Tibial artery (tissue), 4 donors: ENCODE data around the gene THBS3.
A peak's percentile ranks its signal among the peaks of the same experiment; 100 is the strongest.
"Not testable (repeated sequence)": the region's sequence is repeated elsewhere in the genome, so short reads cannot be mapped to it uniquely, and the experiment has no call there.

ENCODE experiments used
- DNase-seq, 2 donors: peaks; one replicate each; pipeline ENCODE4 v3.0.0-alpha.2; 2019
- H3K27ac ChIP-seq, 2 donors: fragments of 200-600 bp; sonication (generic) in 1 of 2; 1 replicate in 1 of 2; 2 replicates in 1 of 2; pipeline ENCODE4 v1.5.1; 2018 to 2019; ENCODE audit warnings: mild to moderate bottlenecking in 1 of 2
- H3K27me3 ChIP-seq, 2 donors: fragments of 200-600 bp; sonication (generic) in 1 of 2; one replicate each; pipeline versions ENCODE4 v1.5.1 to v1.6.0; 2016 to 2019
- H3K36me3 ChIP-seq, 3 donors: fragments of 200-600 bp; sonication (generic) in 2 of 3; one replicate each; pipeline ENCODE4 v1.5.1; 2016 to 2019; ENCODE audit warnings: mild to moderate bottlenecking in 2 of 3
- H3K4me1 ChIP-seq, 4 donors: fragments of 200-600 bp; sonication (generic) in 2 of 4; 1 replicate in 3 of 4; 2 replicates in 1 of 4; pipeline ENCODE4 v1.5.1; 2016 to 2019
- H3K4me3 ChIP-seq, 2 donors: fragments of 200-600 bp; sonication (generic) in 1 of 2; 1 replicate in 1 of 2; 2 replicates in 1 of 2; pipeline ENCODE4 v1.5.1; 2018 to 2019; ENCODE audit warnings: mild to moderate bottlenecking in 2 of 2
- H3K9me3 ChIP-seq, 3 donors: fragments of 200-600 bp; sonication (generic) in 1 of 3; one replicate each; pipeline ENCODE4 v1.5.1; 2016 to 2019
- intact Hi-C: fragments of 100-400 bp; cut with DNase I; formaldehyde crosslinking; loops from one replicate; pipeline ENCODE4 v1.15.0; 2023; ENCODE audit warnings: low total_unique reads
- TF ChIP-seq, protein P1 (sequence below), 2 experiments: fragments of 200-600 bp in 1 of 2; fragments of 450-650 bp in 1 of 2; IDR thresholded peaks; one replicate each; pipeline ENCODE4 v1.5.1; 2017 to 2019; ENCODE audit warnings: antibody characterized with exemption in 2 of 2, mild to moderate bottlenecking in 1 of 2, moderate library complexity in 1 of 2

THBS3 gene

GRCh38 chr1:155170806-155171205 lies 36.9 kb downstream of the THBS3 start:
- no peak overlapping the region for H3K27ac ChIP-seq

GRCh38 chr1:155170101-155170785 lies 37.5 kb downstream of the THBS3 start:
- Histone ChIP-seq H3K36me3 (peaks cover 7 to 26% (median 22%) of the 10 kb centered on the region in 3 donors), H3K4me3 (no peak overlapping the region), H3K27ac (no peak overlapping the region), H3K27me3 (peaks cover 0 to 27% of the 10 kb centered on the region in 2 donors), H3K4me1 (peaks cover 3 to 43% (median 29%) of the 10 kb centered on the region in 4 donors), H3K9me3 (no peaks in the 10 kb centered on the region)
- TF ChIP-seq, protein P1, sequence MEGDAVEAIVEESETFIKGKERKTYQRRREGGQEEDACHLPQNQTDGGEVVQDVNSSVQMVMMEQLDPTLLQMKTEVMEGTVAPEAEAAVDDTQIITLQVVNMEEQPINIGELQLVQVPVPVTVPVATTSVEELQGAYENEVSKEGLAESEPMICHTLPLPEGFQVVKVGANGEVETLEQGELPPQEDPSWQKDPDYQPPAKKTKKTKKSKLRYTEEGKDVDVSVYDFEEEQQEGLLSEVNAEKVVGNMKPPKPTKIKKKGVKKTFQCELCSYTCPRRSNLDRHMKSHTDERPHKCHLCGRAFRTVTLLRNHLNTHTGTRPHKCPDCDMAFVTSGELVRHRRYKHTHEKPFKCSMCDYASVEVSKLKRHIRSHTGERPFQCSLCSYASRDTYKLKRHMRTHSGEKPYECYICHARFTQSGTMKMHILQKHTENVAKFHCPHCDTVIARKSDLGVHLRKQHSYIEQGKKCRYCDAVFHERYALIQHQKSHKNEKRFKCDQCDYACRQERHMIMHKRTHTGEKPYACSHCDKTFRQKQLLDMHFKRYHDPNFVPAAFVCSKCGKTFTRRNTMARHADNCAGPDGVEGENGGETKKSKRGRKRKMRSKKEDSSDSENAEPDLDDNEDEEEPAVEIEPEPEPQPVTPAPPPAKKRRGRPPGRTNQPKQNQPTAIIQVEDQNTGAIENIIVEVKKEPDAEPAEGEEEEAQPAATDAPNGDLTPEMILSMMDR (IDR thresholded peaks at IDR 0.05): no peak
- intact Hi-C loops: no loop called here
- peak in 1 of 2 donors; percentile 7 for DNase-seq

More at GRCh38 chr1:155170806-155171205, 36.9 kb downstream of the THBS3 start:
- peaks cover 3 to 43% (median 29%) of the 10 kb centered on the region in 4 donors for H3K4me1 ChIP-seq
- DNase-seq: no peak
- TF ChIP-seq, protein P1 (IDR thresholded peaks at IDR 0.05): no peak
- peaks cover 0 to 31% of the 10 kb centered on the region in 2 donors for H3K27me3 ChIP-seq
- no peak overlapping the region for H3K4me3 ChIP-seq
- intact Hi-C loops: no loop called here
- H3K9me3 ChIP-seq: no peaks in the 10 kb centered on the region
- H3K36me3 ChIP-seq: peaks cover 7 to 26% (median 22%) of the 10 kb centered on the region in 3 donors

- intact Hi-C loops: no loop called here
- peaks cover 0 to 20% of the 10 kb centered on the region in 2 donors for H3K27me3 ChIP-seq
- H3K9me3 ChIP-seq: no peaks in the 10 kb centered on the region
- peaks cover 7 to 26% (median 22%) of the 10 kb centered on the region in 3 donors for H3K36me3 ChIP-seq
- H3K27ac ChIP-seq: no peak overlapping the region
- no peak for DNase-seq
- no peak overlapping the region for H3K4me3 ChIP-seq
- H3K4me1 ChIP-seq: peaks cover 3 to 38% (median 27%) of the 10 kb centered on the region in 4 donors
- TF ChIP-seq, protein P1 (IDR thresholded peaks at IDR 0.05): no peak
These were observed 38.2 kb downstream of the THBS3 start for GRCh38 chr1:155169541-155169940.

DNA sequence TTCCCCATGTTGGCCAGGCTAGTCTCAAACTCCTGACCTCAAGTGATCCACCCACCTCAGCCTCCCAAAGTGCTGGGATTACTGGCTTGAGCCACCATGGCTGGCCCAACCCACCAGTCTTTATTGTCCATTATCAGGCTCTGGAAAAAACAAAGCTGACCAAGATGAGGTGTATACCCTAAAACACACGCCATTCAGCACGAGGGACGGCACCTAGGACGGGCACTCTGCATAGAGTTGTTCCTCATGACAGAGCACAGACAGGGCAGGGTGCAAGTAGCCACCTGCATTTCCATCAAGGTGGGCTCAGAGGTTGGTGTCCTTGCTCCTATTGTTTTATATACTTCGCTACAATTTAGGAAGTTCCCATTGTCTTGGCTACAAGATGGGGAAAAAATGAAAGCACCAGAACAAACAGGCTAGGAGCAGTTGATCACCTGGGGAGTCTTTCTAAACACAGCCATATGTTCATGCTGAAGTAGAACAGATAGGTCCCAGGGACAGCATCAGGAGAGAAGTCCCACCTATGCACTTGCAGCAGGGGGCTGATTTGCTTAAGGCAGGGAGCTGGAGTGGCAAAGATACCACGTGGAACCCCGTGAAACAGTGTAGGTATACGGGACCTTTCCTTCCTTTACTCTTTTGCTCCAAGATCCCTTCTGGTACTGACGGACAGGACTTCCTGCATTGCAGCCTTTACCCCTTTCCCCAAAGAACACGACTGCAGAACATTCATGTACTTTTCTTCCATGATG lies 39.1 kb downstream of the THBS3 start:
- peaks cover 0 to 13% of the 10 kb centered on the region in 2 donors for H3K27me3 ChIP-seq
- H3K36me3 ChIP-seq: peaks cover 7 to 26% (median 22%) of the 10 kb centered on the region in 3 donors
- TF ChIP-seq, protein P1 (IDR thresholded peaks at IDR 0.05): no peak
- H3K27ac ChIP-seq: no peak overlapping the region
- no peaks in the 10 kb centered on the region for H3K9me3 ChIP-seq
- peaks cover 3 to 29% (median 21%) of the 10 kb centered on the region in 4 donors for H3K4me1 ChIP-seq
- intact Hi-C loops: no loop called here
- H3K4me3 ChIP-seq: no peak overlapping the region
- peak in 1 of 2 donors; percentile 9 for DNase-seq

GRCh38 chr1:155168105-155168445 lies 39.6 kb downstream of the THBS3 start:
- peaks cover 3 to 25% (median 19%) of the 10 kb centered on the region in 4 donors for H3K4me1 ChIP-seq
- H3K27ac ChIP-seq, intact Hi-C loops, H3K4me3 ChIP-seq, H3K9me3 ChIP-seq: not testable (repeated sequence)
- peaks cover 0 to 13% of the 10 kb centered on the region in 2 donors for H3K27me3 ChIP-seq
- peak in 1 of 2 donors; percentile 21 for DNase-seq
- peaks cover 7 to 26% (median 22%) of the 10 kb centered on the region in 3 donors for H3K36me3 ChIP-seq
